Stimulated activated CD8-positive, alpha-beta memory T cell treated with anti-CD3 and anti-CD28 coated beads, Interleukin-15, amount 100 ng/mL, for 24 hours (primary cell): Measurements from ENCODE around the gene HIC2.
"Not testable (repeated sequence)": the region's sequence is repeated elsewhere in the genome, so short reads cannot be mapped to it uniquely, and the experiment has no call there.

Experiments
- DNase-seq: peaks from one replicate; pipeline ENCODE4 v3.0.0-alpha.2; 2020; ENCODE audit warnings: low read depth

Gene HIC2, protein sequence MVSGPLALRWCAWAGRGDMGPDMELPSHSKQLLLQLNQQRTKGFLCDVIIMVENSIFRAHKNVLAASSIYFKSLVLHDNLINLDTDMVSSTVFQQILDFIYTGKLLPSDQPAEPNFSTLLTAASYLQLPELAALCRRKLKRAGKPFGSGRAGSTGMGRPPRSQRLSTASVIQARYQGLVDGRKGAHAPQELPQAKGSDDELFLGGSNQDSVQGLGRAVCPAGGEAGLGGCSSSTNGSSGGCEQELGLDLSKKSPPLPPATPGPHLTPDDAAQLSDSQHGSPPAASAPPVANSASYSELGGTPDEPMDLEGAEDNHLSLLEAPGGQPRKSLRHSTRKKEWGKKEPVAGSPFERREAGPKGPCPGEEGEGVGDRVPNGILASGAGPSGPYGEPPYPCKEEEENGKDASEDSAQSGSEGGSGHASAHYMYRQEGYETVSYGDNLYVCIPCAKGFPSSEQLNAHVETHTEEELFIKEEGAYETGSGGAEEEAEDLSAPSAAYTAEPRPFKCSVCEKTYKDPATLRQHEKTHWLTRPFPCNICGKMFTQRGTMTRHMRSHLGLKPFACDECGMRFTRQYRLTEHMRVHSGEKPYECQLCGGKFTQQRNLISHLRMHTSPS

GRCh38 chr22:21417227-21417746 lies at the start of gene HIC2:
Gene HIC2 (plus strand): TSS chr22:21417371. CDS start chr22:21442832, 25,461 bp downstream.
- not testable (repeated sequence) for DNase-seq

GRCh38 chr22:21368603-21369310 lies 48.4 kb upstream of the HIC2 start:
- not testable (repeated sequence) for DNase-seq

DNA sequence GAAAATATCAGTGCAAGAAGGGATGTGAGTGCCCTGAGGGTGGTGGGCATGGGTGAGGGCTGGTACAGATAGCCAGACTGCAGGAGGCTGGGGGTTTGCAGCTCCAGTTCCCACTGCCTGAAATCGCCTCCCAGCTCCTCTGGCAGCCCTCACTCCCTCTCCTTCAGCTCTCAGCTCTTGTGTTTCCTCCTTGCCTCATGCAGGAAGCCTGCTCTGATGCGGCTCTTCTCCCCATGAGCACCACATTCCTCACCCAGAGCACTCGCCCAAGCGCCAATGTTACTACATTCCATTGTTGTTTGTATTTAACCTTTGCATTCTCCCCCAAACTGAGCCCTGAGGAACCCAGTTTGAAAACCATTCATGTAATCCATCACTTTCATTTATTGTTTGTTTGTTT lies 41.3 kb upstream of the HIC2 start:
- DNase-seq, result not testable (repeated sequence)

DNA sequence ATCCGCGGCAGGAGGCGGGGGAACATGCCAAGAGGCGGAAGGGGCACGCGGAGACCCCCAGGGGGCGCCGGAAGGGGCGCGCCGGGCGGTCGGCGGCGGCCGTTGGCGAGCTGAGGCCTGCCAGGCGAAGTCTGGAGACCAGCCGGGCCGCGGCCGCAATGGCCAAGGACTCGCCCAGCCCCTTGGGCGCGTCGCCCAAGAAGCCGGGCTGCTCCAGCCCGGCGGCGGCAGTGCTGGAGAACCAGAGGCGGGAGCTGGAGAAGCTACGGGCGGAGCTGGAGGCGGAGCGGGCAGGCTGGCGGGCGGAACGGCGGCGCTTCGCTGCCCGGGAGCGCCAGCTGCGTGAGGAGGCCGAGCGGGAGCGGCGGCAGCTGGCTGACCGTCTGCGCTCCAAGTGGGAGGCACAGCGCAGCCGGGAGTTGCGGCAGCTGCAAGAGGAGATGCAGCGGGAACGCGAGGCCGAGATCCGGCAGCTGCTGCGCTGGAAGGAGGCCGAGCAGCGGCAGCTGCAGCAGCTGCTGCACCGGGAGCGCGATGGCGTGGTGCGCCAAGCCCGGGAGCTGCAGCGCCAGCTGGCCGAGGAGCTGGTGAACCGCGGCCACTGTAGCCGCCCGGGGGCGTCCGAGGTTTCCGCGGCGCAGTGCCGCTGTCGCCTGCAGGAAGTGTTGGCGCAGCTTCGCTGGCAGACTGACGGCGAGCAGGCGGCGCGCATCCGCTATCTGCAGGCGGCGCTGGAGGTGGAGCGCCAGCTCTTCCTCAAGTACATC lies 33.3 kb upstream of the HIC2 start, which contains the start of gene RIMBP3B:
RIMBP3B (plus strand) TSS at position 51 of the 767 bp plus-strand sequence; CDS start at position 159, 108 bp downstream.
- not testable (repeated sequence) for DNase-seq

- DNase-seq, result not testable (repeated sequence)
These were observed 32.5 kb upstream of the HIC2 start for GRCh38 chr22:21384468-21385357.

DNA sequence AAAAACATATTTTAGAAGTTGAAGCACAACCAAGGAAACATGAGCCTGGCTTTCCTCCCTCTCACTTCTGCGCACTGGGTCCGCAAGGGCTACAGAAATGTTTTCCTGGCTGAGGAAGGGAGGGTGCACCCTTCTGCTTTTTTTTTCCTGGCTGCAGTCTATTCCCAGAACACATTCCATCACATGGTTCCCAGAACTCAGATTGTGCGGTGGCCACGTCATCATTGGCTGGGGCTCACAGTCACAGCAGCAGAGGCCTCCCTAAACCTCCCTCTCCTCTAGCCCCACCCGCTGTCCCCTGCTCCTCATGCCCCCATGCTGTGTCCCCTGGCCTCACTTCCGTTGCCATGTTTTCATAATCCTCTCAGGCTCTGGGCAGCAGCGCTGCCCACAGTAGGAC lies 27.7 kb upstream of the HIC2 start:
- DNase-seq, result not testable (repeated sequence)

- DNase-seq, result not testable (repeated sequence)
These were observed 27.2 kb upstream of the HIC2 start for GRCh38 chr22:21390013-21390412.

DNA sequence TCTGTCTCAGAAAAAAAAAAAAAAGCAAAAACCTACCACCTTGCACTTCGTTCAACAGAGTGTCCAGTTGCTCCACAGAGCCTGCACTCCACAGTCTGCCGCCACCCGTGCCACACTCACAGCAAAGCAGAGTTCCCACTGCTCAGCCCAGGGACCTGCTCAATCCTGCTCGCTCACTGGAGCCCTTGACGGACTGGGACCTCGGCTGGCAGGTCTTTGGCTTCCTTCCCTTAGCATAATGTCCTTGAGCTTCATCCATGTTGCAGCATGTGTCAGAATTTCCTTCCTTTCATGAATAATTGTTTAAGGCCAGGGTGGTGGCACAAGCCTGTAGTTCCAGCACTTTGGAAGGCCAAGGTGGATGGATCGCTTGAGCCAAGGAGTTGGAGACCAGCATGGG lies 22.6 kb upstream of the HIC2 start:
- DNase-seq, result not testable (repeated sequence)

DNA sequence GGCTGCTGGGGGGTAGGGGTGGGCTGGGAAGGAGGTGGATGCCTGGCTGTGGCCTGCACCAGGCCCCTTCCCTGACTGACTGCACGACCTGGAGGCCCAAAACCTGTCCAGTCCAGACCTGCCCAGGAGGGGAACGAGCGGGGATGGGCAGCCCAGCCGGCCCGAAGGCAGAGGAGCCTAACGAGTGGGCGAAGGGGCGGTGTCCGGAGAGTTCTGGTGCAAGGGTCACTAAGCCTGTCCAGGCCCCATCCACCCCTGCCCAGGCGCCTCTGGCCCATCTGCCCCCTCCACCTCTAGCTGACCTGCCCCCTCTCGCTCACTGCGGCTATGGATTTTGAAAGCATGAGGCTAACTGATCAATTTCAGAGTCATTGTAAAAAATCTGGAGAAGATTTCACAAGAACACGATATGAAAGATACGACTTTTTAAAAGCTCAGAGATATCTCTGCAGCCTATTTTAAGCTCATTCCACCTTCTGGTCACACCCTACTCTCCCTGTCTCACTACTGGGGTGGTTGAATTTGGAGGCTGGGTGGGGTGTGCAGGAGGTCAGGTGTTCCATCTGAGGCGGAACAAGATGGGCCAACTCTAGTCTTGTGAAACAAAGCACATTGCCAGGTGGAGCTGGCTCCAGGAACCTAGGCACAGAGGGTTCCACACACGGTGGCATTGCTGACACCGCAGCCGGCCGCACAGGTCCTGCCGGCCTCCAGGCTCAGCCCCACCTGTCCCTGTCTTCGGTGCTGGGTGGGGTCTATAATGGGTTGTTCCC lies 15.8 kb upstream of the HIC2 start:
- DNase-seq, result not testable (repeated sequence)

DNA sequence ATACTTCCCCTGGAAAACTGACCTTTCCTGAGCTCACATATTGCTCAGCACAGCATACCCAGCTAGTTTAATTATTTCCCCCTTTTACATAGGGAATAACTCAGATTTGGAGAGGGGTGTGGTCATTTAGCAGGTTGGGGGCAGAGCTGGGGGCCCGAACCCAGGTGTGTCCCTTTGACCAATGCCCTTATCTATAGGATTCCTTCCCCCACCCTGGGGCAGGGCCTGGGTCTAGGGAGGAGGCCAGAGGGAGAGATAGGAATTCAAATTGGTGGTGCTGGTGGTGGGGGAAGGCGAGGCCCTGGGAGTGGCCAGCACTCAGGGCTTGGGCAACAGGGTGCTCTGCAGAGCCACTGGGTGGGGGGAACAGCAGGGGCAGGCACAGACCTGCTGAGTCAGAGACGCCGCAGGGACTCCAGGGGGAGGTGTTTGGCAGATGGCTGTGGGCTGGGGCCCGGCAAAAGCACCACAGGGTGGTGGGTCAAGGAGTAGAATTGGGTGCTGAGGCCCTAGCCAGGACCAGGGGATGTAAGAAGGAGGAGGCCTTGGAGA lies 14.3 kb upstream of the HIC2 start:
- not testable (repeated sequence) for DNase-seq

DNA sequence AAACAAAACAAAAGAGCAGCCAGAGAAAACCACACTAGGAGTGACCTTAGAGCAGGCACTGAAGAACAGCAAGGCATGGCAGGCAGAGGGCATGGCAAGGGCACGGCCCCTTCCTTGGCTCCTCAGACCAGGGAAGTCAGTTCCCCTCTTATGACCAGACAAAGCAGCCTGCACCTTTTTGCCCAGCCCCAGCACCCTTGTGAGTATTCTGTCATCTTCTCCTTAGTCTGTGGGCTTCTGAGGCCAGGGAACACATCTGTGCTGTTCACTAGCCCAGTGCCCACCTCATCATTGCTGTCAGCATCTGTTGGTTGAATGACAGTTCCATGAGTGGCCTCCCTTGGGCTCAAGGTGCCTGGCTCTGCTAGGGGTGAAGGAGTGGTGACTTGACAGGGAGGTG lies 10.0 kb upstream of the HIC2 start:
- not testable (repeated sequence) for DNase-seq

GRCh38 chr22:21407792-21408191 lies 9.4 kb upstream of the HIC2 start:
- DNase-seq, result not testable (repeated sequence)

DNA sequence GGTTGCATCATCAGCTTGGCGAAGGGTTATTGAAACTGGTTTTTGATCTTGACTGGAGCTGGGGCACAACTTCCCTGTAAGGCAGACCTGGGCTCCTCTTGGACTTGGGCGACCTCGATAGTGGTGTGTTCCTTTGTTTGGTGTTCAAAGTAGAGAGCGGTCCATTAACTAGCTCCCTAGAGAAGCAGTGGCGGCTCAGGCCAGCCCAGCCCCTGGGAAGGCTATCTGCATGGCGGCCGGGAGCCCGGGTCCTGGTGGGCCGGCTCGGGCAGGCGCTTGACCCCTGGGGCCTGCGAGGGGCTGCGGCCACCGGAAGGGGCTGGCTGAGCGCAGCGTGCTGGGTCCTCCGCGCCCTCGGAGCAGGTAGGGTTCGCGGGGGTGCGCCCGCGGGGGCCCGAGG lies 796 bp upstream of the HIC2 start:
- not testable (repeated sequence) for DNase-seq

- not testable (repeated sequence) for DNase-seq
These were observed 682 bp downstream of the HIC2 start for GRCh38 chr22:21417853-21418252.

DNA sequence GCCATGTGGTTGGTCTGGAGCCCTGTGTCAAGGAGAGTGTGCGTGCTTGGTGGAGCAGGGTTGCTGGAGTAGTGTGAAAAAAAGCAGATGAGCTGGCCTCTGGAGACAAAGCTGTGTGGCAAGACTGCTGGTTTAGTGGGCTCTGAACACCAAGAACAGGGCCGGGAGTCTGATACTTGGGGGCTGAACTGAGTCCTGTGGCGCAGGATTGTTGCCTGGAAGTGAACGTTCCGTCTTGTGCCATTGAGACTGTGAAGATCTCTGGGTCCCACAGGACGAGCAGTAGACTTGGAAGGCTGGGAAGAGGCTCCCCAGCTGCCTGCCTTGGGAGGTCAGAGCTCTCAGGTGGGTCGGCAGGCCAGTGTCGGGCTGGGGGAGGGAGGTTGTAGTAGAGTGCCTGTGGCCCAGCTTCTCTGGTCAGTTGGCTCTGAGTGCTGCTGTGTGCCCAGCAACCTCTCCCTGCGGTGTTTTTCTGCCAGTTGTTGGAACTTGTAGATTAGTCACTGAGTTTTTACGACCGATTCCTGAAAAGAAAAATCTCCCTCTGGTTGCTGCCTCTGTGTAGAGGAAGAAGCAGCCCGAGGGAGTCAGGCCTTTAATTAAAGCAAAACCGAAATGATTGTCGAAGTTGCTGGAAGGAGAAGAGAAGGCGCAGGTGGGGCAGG lies 1.9 kb downstream of the HIC2 start:
- DNase-seq, result not testable (repeated sequence)

GRCh38 chr22:21420180-21420763 lies 3.1 kb downstream of the HIC2 start:
- DNase-seq, result not testable (repeated sequence)

GRCh38 chr22:21424084-21424709 lies 7.0 kb downstream of the HIC2 start:
- not testable (repeated sequence) for DNase-seq
